Gastrocnemius medialis (tissue), 4 donors: ENCODE data around the gene SLC16A3.

ENCODE experiments used
- CTCF ChIP-seq, 5 experiments: fragments of 450-650 bp in 3 of 5; fragments of 200-600 bp in 2 of 5; sonication (generic) in 2 of 5; IDR thresholded peaks in 4 of 5; conservative IDR thresholded peaks in 1 of 5; 1 replicate in 4 of 5; 2 replicates in 1 of 5; pipeline ENCODE4 v1.5.1; 2016 to 2019; ENCODE audit warnings: antibody characterized with exemption in 5 of 5, mild to moderate bottlenecking in 3 of 5, moderate library complexity in 3 of 5
- POLR2A ChIP-seq, 2 donors: fragments of 450-650 bp; IDR thresholded peaks; one replicate each; pipeline ENCODE4 v1.6.1; 2017; ENCODE audit warnings: antibody characterized with exemption in 2 of 2, mild to moderate bottlenecking in 2 of 2, moderate library complexity in 2 of 2

- TF ChIP-seq POLR2A (IDR thresholded peaks at IDR 0.05) (peak; percentile 10 to 53), CTCF (IDR thresholded peaks at IDR 0.05 in 4 of 5, conservative IDR thresholded peaks at IDR 0.05 in 1 of 5) (no peak)
Observed at GRCh38 chr17:82242698-82242976, 13.8 kb downstream of the SLC16A3 start.
